ENCODE data around the gene DCAF6.

The DCAF6 gene, protein sequence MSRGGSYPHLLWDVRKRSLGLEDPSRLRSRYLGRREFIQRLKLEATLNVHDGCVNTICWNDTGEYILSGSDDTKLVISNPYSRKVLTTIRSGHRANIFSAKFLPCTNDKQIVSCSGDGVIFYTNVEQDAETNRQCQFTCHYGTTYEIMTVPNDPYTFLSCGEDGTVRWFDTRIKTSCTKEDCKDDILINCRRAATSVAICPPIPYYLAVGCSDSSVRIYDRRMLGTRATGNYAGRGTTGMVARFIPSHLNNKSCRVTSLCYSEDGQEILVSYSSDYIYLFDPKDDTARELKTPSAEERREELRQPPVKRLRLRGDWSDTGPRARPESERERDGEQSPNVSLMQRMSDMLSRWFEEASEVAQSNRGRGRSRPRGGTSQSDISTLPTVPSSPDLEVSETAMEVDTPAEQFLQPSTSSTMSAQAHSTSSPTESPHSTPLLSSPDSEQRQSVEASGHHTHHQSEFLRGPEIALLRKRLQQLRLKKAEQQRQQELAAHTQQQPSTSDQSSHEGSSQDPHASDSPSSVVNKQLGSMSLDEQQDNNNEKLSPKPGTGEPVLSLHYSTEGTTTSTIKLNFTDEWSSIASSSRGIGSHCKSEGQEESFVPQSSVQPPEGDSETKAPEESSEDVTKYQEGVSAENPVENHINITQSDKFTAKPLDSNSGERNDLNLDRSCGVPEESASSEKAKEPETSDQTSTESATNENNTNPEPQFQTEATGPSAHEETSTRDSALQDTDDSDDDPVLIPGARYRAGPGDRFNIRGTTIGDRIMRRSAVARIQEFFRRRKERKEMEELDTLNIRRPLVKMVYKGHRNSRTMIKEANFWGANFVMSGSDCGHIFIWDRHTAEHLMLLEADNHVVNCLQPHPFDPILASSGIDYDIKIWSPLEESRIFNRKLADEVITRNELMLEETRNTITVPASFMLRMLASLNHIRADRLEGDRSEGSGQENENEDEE

GRCh38 chr1:167936068-167936929 lies at the start of gene DCAF6:
DCAF6 (plus strand) TSS chr1:167936683; CDS start chr1:167936912, 229 bp downstream.
- TF ChIP-seq GATA2 (IDR thresholded peaks at IDR 0.05; ENCODE audit: low read depth, low read length) (no peak), GATA3 (IDR thresholded peaks at IDR 0.05; ENCODE audit: low read depth, low read length) (no peak)

- TF ChIP-seq GATA3 (IDR thresholded peaks at IDR 0.05; ENCODE audit: low read depth, low read length) (no peak), GATA2 (IDR thresholded peaks at IDR 0.05; ENCODE audit: low read depth, low read length) (no peak)
Measured at GRCh38 chr1:167890400-167890799, 46.1 kb upstream of the DCAF6 start.

DNA sequence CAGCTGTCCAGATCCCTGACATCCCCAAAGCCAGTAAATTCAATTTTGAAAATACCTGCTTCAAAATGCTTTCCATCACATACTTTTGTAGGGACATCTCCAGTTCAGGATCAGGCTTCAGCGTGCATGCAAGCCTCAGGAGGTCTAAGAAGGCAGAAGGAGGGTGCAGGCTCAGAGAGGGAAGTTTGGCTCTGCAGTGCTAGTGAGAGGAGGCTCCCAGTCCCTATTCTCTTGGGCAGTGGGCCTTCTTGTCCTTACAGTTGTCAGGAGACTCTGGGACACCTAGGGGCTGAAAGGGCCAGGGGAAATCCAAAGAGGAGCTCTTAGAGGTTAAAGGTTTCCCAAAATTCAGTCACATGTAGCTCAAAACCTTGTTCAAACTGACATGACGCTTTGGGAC lies 42.7 kb upstream of the DCAF6 start:
- TF ChIP-seq GATA2 (IDR thresholded peaks at IDR 0.05; ENCODE audit: low read depth, low read length), result no peak
- TF ChIP-seq GATA3 (IDR thresholded peaks at IDR 0.05; ENCODE audit: low read depth, low read length), result no peak

- no peak for TF ChIP-seq GATA2 (IDR thresholded peaks at IDR 0.05; ENCODE audit: low read depth, low read length)
- no peak for TF ChIP-seq GATA3 (IDR thresholded peaks at IDR 0.05; ENCODE audit: low read depth, low read length)
Measured at GRCh38 chr1:167898578-167899222, 37.8 kb upstream of the DCAF6 start.

- TF ChIP-seq GATA3 (IDR thresholded peaks at IDR 0.05; ENCODE audit: low read depth, low read length), result no peak
- TF ChIP-seq GATA2 (IDR thresholded peaks at IDR 0.05; ENCODE audit: low read depth, low read length), result no peak
Measured at GRCh38 chr1:167899253-167899681, 37.2 kb upstream of the DCAF6 start.

DNA sequence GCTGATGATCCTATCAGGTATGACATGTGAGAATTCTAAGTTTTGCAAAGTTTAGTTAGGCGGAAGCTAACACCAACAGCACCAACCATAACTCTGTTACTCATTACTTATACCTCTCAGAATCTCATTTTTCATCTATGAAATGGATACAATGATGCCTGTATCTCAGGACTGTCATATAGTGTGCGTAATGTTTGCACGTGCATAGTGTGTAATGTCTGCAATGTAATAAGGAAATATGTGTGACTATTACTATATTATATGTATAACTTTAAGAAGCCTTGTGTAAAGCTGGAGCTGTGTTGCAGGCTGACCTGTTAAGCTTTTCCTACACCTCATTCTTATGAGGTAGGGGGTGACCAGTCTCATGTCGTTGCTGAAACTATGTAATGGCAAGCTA lies 35.6 kb upstream of the DCAF6 start:
- TF ChIP-seq GATA3 (IDR thresholded peaks at IDR 0.05; ENCODE audit: low read depth, low read length), result no peak
- no peak for TF ChIP-seq GATA2 (IDR thresholded peaks at IDR 0.05; ENCODE audit: low read depth, low read length)

DNA sequence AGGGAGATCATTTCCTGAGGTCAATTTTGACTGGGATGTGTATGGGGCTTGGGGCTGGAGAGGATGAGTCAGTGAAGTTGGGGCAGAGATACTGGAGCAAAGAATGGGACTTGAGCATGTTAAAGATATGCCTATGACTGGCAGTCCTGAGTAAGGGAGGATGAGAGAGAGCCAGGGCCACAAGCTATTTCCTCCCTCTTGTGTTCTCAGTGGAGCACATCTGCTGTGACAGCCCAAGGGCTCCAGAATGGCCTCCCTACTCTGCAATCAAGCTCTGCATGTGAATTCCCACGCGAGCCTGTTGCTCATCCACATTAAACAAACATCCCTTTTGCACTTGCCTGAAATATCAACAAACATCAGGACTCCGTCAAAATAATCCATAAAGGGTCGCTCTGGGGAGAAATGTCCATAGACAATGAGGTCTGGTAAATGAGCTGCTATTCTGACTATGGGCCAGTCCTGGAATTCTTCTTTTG lies 31.8 kb upstream of the DCAF6 start:
- TF ChIP-seq GATA3 (IDR thresholded peaks at IDR 0.05; ENCODE audit: low read depth, low read length) (no peak), GATA2 (IDR thresholded peaks at IDR 0.05; ENCODE audit: low read depth, low read length) (no peak)

DNA sequence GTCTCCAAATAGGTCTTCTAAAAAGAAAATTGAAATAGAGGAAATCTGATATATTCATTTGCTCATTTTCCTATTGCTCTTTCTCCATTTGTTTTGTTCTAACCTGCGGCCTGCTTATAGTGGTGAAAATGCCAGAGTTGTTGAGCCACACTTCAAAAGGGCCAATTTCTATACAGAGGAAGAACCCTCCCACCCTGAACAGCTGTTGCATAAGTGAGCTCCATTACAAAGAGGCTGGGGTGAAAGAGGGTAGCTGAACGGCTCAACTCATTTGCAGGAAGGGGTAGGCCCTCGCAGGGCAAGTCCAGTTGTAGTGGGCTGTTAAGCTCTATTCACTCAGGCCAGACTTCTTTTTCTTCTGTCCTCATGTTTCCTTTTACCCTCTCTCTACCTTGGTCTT lies 31.3 kb upstream of the DCAF6 start:
- TF ChIP-seq GATA2 (IDR thresholded peaks at IDR 0.05; ENCODE audit: low read depth, low read length) (no peak), GATA3 (IDR thresholded peaks at IDR 0.05; ENCODE audit: low read depth, low read length) (no peak)

DNA sequence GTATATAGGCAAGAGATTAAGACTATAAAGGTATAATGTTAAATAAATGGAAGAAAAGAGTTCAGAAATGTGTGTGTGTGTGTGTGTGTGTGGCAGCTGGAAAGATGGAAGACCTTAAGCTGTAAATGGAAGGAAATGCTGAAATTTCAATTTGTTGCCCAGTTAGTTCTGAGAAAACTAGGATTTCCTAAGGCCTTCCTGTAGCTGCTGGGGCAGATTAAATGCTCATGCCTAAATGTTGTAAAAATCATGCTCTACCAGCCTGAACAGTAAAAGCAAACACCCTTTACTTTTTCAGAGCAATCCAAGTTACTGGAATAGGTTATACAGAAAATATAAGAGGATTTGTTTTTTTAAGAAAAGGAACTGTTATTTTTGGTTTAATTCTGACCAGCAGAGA lies 30.8 kb upstream of the DCAF6 start:
- TF ChIP-seq GATA2 (IDR thresholded peaks at IDR 0.05; ENCODE audit: low read depth, low read length), result no peak
- no peak for TF ChIP-seq GATA3 (IDR thresholded peaks at IDR 0.05; ENCODE audit: low read depth, low read length)

GRCh38 chr1:167909691-167910180 lies 26.7 kb upstream of the DCAF6 start:
- TF ChIP-seq GATA3 (IDR thresholded peaks at IDR 0.05; ENCODE audit: low read depth, low read length), result no peak
- no peak for TF ChIP-seq GATA2 (IDR thresholded peaks at IDR 0.05; ENCODE audit: low read depth, low read length)

GRCh38 chr1:167910530-167910929 lies 26.0 kb upstream of the DCAF6 start:
- TF ChIP-seq GATA3 (IDR thresholded peaks at IDR 0.05; ENCODE audit: low read depth, low read length) (no peak), GATA2 (IDR thresholded peaks at IDR 0.05; ENCODE audit: low read depth, low read length) (no peak)

- no peak for TF ChIP-seq GATA3 (IDR thresholded peaks at IDR 0.05; ENCODE audit: low read depth, low read length)
- no peak for TF ChIP-seq GATA2 (IDR thresholded peaks at IDR 0.05; ENCODE audit: low read depth, low read length)
Measured at GRCh38 chr1:167911413-167911812, 25.1 kb upstream of the DCAF6 start.

GRCh38 chr1:167912294-167912693 lies 24.2 kb upstream of the DCAF6 start:
- TF ChIP-seq GATA2 (IDR thresholded peaks at IDR 0.05; ENCODE audit: low read depth, low read length), result no peak
